ENCODE measurements around the gene SULT2B1.

- no peak for TF ChIP-seq CTCF (IDR thresholded peaks at IDR 0.05)
- TF ChIP-seq POLR2A (IDR thresholded peaks at IDR 0.05) = no peak
- TF ChIP-seq POLR2AphosphoS5 (IDR thresholded peaks at IDR 0.05) = no peak
- no peak for TF ChIP-seq EP300 (IDR thresholded peaks at IDR 0.05; ENCODE audit: low read depth)
Measured at GRCh38 chr19:48639483-48640375, 87.8 kb downstream of the SULT2B1 start.

Measured in transverse colon (tissue), 4 donors.